ENCODE results near the gene PODXL. TPM values are rescaled to one million over a fixed set of nuclear protein-coding genes. Genes with fewer than 3 reads are reported as not detected.
A peak's percentile ranks its signal among the peaks of the same experiment; 100 is the strongest.

Gene PODXL
- total RNA-seq, 3 donors from 2014 or later = 20.3 to 55.6 (median 33.1) TPM

GRCh38 chr7:131540491-131541162 lies 15.8 kb downstream of the PODXL start:
- intact Hi-C loops (cut with DNase I; ENCODE audit: low total_unique reads) = no loop called here
- peak in 1 of 3 donors; percentile 19 for TF ChIP-seq POLR2AphosphoS5 (IDR thresholded peaks at IDR 0.05)
- peak in 2 of 3 donors; percentile 47 to 57 for TF ChIP-seq CTCF (IDR thresholded peaks at IDR 0.05)
- no peak for TF ChIP-seq POLR2A (IDR thresholded peaks at IDR 0.05)
- no peak overlapping the region for H3K4me3 ChIP-seq
- H3K27ac ChIP-seq = peak overlapping the region; percentile 74 to 84
- no peaks in the 10 kb centered on the region for H3K4me1 ChIP-seq
- H3K9me3 ChIP-seq = no peaks in the 10 kb centered on the region
- no peak for DNase-seq (ENCODE audit: low spot score in 2 of 2)
- no peaks in the 10 kb centered on the region for H3K36me3 ChIP-seq
- no peaks in the 10 kb centered on the region for H3K27me3 ChIP-seq

GRCh38 chr7:131538813-131539179 lies 17.6 kb downstream of the PODXL start:
- no peak for DNase-seq (ENCODE audit: low spot score in 2 of 2)
- TF ChIP-seq POLR2A (IDR thresholded peaks at IDR 0.05) = no peak
- H3K27ac ChIP-seq = peak overlapping the region; percentile 74 to 84
- H3K4me3 ChIP-seq = no peak overlapping the region
- H3K4me1 ChIP-seq = no peaks in the 10 kb centered on the region
- H3K27me3 ChIP-seq = no peaks in the 10 kb centered on the region
- no peaks in the 10 kb centered on the region for H3K36me3 ChIP-seq
- H3K9me3 ChIP-seq = no peaks in the 10 kb centered on the region
- intact Hi-C loops (cut with DNase I; ENCODE audit: low total_unique reads) = no loop called here

- Histone ChIP-seq H3K36me3 (no peaks in the 10 kb centered on the region), H3K4me1 (no peaks in the 10 kb centered on the region), H3K4me3 (no peak overlapping the region), H3K9me3 (no peaks in the 10 kb centered on the region), H3K27me3 (no peaks in the 10 kb centered on the region), H3K27ac (peak overlapping the region; percentile 74 to 84)
- DNase-seq (ENCODE audit: low spot score in 2 of 2) = no peak
- intact Hi-C loops (cut with DNase I; ENCODE audit: low total_unique reads) = no loop called here
- TF ChIP-seq CTCF (IDR thresholded peaks at IDR 0.05) (no peak), POLR2A (IDR thresholded peaks at IDR 0.05) (no peak), POLR2AphosphoS5 (IDR thresholded peaks at IDR 0.05) (no peak)
These were observed 18.2 kb downstream of the PODXL start for GRCh38 chr7:131538071-131538812.

GRCh38 chr7:131537571-131537978 lies 18.9 kb downstream of the PODXL start:
- no peaks in the 10 kb centered on the region for H3K27me3 ChIP-seq
- H3K27ac ChIP-seq = peak overlapping the region; percentile 74 to 84
- intact Hi-C loops (cut with DNase I; ENCODE audit: low total_unique reads) = no loop called here
- no peaks in the 10 kb centered on the region for H3K36me3 ChIP-seq
- no peak for TF ChIP-seq CTCF (IDR thresholded peaks at IDR 0.05)
- no peak for TF ChIP-seq POLR2A (IDR thresholded peaks at IDR 0.05)
- no peak for TF ChIP-seq POLR2AphosphoS5 (IDR thresholded peaks at IDR 0.05)
- no peaks in the 10 kb centered on the region for H3K4me1 ChIP-seq
- no peak for DNase-seq (ENCODE audit: low spot score in 2 of 2)
- no peaks in the 10 kb centered on the region for H3K9me3 ChIP-seq
- no peak overlapping the region for H3K4me3 ChIP-seq

- H3K27me3 ChIP-seq = no peaks in the 10 kb centered on the region
These were observed 20.0 kb downstream of the PODXL start for GRCh38 chr7:131536361-131536849.

More at GRCh38 chr7:131536361-131536849, 20.0 kb downstream of the PODXL start:
- no peaks in the 10 kb centered on the region for H3K9me3 ChIP-seq
- H3K27ac ChIP-seq = peak overlapping the region; percentile 40 to 54
- H3K4me1 ChIP-seq = no peaks in the 10 kb centered on the region
- DNase-seq (ENCODE audit: low spot score in 2 of 2) = no peak
- no peaks in the 10 kb centered on the region for H3K36me3 ChIP-seq
- no peak overlapping the region for H3K4me3 ChIP-seq
- TF ChIP-seq POLR2AphosphoS5 (IDR thresholded peaks at IDR 0.05) = no peak
- TF ChIP-seq POLR2A (IDR thresholded peaks at IDR 0.05) = no peak
- no peak for TF ChIP-seq CTCF (IDR thresholded peaks at IDR 0.05)
- intact Hi-C loops (cut with DNase I; ENCODE audit: low total_unique reads) = no loop called here
